KOPT-K1 (cell line): ENCODE results near the gene PLEKHA3.
"Not testable (repeated sequence)": the region's sequence is repeated elsewhere in the genome, so short reads cannot be mapped to it uniquely, and the experiment has no call there.

Experiments used
- H3K27ac ChIP-seq: fragments of 200-600 bp; sonication (generic); 2 replicates; pipeline ENCODE4 v1.5.1; 2016; ENCODE audit warnings: antibody characterized with exemption, mild to moderate bottlenecking, low read depth, low read length; ENCODE audit not compliant: poor library complexity, severe bottlenecking
- H3K36me3 ChIP-seq: fragments of 200-600 bp; sonication (generic); 2 replicates; pipeline ENCODE4 v1.5.1; 2017; ENCODE audit warnings: antibody characterized with exemption, mild to moderate bottlenecking, low read length, moderate library complexity; ENCODE audit not compliant: insufficient read depth
- H3K9me3 ChIP-seq: fragments of 200-600 bp; sonication (generic); 2 replicates; pipeline ENCODE4 v1.5.1; 2017; ENCODE audit warnings: antibody characterized with exemption, low read length, mild to moderate bottlenecking; ENCODE audit not compliant: insufficient read depth, poor library complexity, severe bottlenecking

PLEKHA3 gene

GRCh38 chr2:178480227-178481181, at the start of gene PLEKHA3:
TSS of gene PLEKHA3 (plus strand) at chr2:178480457. CDS start at chr2:178480870, 413 bp downstream.
- no peaks in the 10 kb centered on the region for H3K9me3 ChIP-seq
- H3K36me3 ChIP-seq = no peaks in the 10 kb centered on the region
- peak within 1 kb of the TSS; percentile 64 for H3K27ac ChIP-seq

DNA sequence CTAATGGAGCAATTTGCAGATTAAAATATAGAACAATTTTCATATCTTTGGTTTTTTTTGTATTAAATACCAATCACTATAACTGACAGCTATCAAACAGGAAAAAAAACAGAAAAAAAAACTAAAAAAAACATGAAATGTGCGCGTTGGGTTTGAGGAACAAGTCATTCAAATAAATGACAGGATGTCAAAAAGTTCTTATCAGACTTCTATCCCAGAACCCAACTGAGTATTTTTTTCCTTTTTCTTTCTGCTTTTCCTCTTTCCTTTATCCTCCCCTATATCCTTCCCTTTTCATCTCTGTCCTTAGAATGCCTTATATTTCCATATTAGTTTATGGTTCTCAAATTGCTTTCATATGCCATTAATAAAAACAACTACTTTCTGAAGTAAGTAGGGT, 43.6 kb upstream of the PLEKHA3 start:
- no peaks in the 10 kb centered on the region for H3K9me3 ChIP-seq
- H3K36me3 ChIP-seq = peaks cover 100% of the 10 kb centered on the region
- no peak overlapping the region for H3K27ac ChIP-seq

GRCh38 chr2:178441426-178441825, 38.8 kb upstream of the PLEKHA3 start:
- Histone ChIP-seq H3K36me3 (peaks cover 100% of the 10 kb centered on the region), H3K27ac (no peak overlapping the region), H3K9me3 (no peaks in the 10 kb centered on the region)

- Histone ChIP-seq H3K9me3 (no peaks in the 10 kb centered on the region), H3K36me3 (peaks cover 54% of the 10 kb centered on the region), H3K27ac (peak overlapping the region; percentile 95)
These were observed 31.1 kb upstream of the PLEKHA3 start for GRCh38 chr2:178448968-178449661.

DNA sequence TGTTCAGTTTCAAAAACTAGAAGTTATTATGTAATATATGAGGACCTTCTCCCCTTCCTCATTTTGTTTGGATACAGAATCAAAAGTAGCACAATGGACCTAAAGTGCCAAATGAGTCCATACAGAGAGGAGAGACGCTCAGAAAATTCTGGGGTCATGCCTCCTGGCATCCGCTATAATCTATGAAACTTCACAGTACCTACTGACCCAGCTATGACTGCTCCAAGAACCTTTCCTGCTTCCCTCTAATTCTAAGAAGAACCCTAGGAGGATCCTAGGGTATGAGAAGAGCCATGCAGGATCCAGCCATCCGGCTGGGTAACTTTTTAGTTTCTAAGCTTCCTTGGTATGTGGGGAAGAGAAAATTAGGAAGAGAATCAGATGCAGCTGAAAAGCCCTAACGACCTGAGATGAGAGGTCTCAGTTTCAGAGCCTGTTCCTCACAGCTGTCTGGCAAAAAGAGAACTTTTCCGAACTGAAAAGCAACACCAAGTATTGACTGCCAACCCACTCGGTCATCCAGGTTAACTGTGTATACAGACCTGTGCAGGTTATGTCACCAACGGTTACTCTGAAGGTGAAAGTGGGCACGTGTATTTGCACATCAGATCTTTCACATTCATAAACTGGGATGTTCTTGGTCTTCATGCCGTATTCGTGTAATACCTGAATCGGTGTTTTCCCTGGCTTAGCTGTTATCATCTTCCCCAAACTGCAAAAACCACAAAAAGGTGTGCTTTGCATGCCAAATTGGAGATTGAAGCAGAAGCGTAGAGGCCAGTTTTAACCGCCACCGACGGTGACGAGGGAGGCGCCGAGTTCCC, 30.3 kb upstream of the PLEKHA3 start:
- H3K27ac ChIP-seq = peak overlapping the region; percentile 95
- no peaks in the 10 kb centered on the region for H3K9me3 ChIP-seq
- H3K36me3 ChIP-seq = peaks cover 46% of the 10 kb centered on the region

GRCh38 chr2:178450524-178450773, 29.8 kb upstream of the PLEKHA3 start:
- peak overlapping the region; percentile 95 for H3K27ac ChIP-seq
- no peaks in the 10 kb centered on the region for H3K9me3 ChIP-seq
- peaks cover 40% of the 10 kb centered on the region for H3K36me3 ChIP-seq

DNA sequence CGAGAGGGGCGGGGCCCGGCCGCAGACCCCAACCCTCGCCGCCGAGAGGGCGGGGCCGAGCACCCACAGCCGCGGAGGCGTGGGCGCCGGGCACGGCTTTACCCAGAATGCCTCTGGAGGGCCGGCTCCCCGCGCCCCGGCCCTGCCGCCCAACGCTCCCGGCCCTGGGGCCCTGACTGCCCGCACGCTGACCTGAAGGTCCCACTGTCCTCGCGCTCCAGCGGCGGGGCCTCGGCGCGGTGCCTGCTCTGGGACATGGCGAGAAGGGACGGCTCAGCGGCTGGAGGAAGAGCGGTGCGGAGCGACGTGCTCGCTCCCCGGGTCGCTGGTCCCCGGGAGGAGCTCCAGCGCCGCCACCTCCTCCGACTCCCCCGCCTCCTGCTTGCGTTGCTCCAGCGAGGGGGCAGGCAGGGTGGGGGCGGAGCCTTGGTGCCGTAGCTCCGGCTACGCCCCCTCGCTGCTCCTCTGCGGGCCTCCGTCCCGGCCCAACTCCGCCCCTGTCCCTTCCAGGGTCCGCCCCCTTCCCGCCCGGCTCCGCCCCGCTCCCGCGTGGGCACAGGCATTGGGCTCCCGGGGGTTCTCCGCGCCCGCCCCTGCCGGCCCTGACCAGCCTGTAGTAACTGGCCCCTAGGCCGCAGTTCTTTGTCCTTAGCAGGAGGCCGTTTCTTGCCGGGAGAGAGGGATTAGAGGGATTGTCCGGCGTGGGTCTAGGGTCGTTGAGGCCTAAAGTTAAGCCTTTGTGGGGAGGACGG, 29.3 kb upstream of the PLEKHA3 start, which contains the start of the genes PJVK and PRKRA:
Gene PJVK, plus strand, starts transcription at position 605 of the 752 bp plus-strand sequence. CDS start 2,032 bp downstream, outside the sequence.
Gene PRKRA, minus strand, starts transcription at position 402 of the 752 bp plus-strand sequence. Its CDS starts 145 bp downstream, at position 257.
- H3K36me3 ChIP-seq = peaks cover 35% of the 10 kb centered on the region
- H3K27ac ChIP-seq = peak within 1 kb of the TSS; percentile 95

GRCh38 chr2:178452334-178452733, 27.9 kb upstream of the PLEKHA3 start:
- H3K36me3 ChIP-seq = peaks cover 22% of the 10 kb centered on the region
- H3K9me3 ChIP-seq = no peaks in the 10 kb centered on the region
- no peak overlapping the region for H3K27ac ChIP-seq

More for the DNA sequence above, 29.3 kb upstream of the PLEKHA3 start, which contains the start of the genes PJVK and PRKRA:
- no peaks in the 10 kb centered on the region for H3K9me3 ChIP-seq

DNA sequence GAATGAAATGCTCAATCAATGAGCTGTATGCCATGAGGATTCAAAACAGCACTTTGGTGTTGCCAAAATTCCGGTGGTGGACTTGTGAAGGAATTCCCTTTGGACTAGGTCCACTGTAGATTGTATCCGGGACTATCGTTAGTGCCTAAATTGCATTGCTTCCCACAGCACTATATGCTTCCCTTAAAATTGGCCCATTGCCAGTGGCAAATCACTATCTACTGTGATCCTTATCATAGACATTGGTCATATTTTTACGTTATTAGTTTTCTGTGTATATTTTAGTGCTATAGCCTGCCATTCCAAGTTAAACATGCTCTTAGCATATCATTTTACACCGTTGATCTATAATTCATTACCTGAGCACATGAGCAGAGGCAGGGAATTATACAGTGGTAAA, 27.4 kb upstream of the PLEKHA3 start:
- peaks cover 17% of the 10 kb centered on the region for H3K36me3 ChIP-seq
- no peak overlapping the region for H3K27ac ChIP-seq
- H3K9me3 ChIP-seq = no peaks in the 10 kb centered on the region

DNA sequence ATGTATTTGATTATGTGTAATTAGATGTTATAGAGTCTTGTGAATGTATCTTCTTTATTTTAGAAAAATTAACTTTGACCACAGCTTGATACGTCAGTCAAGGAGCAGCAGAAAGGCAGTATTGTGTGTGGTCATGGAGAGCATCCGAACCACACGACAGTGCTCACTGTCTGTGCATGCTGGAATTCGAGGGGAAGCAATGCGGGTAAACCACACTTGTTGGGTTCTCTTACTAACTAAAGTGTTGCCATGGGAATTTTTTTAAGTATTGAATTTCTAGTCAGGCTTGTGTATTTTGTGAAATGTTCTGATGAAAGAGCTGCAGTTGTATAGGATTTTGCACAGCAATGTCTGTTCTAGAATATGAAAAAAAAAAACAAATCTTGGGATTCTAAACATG, 24.3 kb upstream of the PLEKHA3 start:
- Histone ChIP-seq H3K27ac (no peak overlapping the region), H3K9me3 (no peaks in the 10 kb centered on the region), H3K36me3 (no peaks in the 10 kb centered on the region)

DNA sequence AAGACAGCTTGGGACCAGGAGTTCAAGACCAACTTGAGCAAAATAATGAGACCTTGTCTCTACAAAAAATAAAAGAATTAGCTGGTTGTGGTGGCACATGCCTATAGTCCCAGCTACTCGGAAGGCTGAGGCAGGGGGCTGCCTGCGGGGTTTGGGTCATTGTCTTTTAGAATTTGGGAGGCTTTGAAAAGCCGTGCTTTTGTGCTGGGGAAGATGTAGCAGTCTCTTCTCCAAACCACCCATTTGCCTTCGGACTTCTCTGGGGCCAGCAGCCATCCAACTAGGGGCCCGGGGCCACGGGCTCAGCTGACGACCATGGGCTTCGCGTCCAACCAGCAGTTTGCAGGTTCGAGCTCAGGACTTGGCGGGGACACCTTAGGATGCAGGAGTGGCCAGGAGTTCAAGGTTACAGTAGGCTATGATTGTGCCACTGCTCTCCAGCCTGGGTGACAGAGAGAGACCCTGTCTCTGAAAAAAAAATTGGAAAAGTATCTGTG, 22.8 kb upstream of the PLEKHA3 start:
- Histone ChIP-seq H3K9me3 (no peaks in the 10 kb centered on the region), H3K27ac (no peak overlapping the region), H3K36me3 (no peaks in the 10 kb centered on the region)

DNA sequence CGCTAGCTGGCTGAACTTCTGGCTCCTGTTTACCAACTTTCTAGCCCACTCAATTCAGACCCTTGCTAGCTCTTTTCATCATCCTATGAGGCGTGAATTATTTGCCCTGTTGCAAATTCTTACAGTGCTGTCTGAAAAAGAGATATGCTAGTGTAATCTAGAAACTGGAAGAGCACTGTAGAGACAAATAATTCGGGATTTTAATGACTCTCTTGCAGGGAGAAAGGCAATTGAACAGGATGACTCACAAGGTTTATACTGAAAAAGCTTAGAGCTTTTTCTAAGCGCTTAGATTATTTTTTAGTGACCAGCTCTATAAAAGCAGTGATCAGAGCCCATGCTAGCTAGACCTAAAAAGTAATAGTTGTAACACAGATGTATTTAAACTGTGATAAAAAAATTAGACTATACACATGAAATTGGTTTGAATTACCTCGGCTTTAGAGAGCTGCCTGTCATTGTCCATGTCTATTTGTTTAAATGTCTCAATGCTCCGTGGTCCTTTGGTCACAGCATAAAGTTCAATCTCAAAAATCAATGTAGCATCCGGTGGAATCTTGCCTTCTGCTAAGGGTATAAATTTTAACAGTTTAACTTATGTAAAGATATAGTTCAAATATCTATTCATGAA, 10.9 kb upstream of the PLEKHA3 start:
- peaks cover 7% of the 10 kb centered on the region; the same call in 1 of the 2 replicates for H3K36me3 ChIP-seq
- no peak overlapping the region for H3K27ac ChIP-seq
- H3K9me3 ChIP-seq = no peaks in the 10 kb centered on the region

DNA sequence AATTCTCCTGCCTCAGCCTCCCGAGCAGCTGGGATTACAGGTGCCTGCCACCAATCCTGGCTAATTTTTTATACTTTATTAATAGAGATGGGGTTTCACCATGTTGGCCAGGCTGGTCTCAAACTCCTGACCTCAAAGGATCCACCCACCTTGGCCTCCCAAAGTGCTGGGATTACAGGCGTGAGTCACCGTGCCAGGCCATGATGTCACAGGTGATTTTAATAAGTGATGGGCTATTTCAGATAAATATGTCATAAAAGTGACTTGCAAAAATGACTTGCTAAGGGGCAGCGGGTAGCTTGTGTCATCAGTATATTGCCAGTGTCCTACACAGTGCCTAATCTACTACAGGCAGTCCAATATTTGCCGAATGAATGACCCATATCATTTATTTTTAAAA, 8.9 kb upstream of the PLEKHA3 start:
- not testable (repeated sequence) for H3K36me3 ChIP-seq, H3K9me3 ChIP-seq, H3K27ac ChIP-seq

GRCh38 chr2:178473373-178473772, 6.9 kb upstream of the PLEKHA3 start:
- Histone ChIP-seq H3K9me3 (no peaks in the 10 kb centered on the region), H3K27ac (no peak overlapping the region)

More at GRCh38 chr2:178473373-178473772, 6.9 kb upstream of the PLEKHA3 start:
- no peaks in the 10 kb centered on the region; the same call in 1 of the 2 replicates for H3K36me3 ChIP-seq
